Adrenal gland (tissue), 12 donors: ENCODE data around the gene FOXK2. TPM values are rescaled to one million over a fixed set of nuclear protein-coding genes. Genes with fewer than 3 reads are reported as not detected.
"Not testable (repeated sequence)": the region's sequence is repeated elsewhere in the genome, so short reads cannot be mapped to it uniquely, and the experiment has no call there.

Experiments
- DNase-seq, 7 donors: peaks; one replicate each; pipeline ENCODE4 v3.0.0-alpha.2; 2019 to 2020
- H3K27ac ChIP-seq, 5 donors: fragments of 200-600 bp; sonication (generic) in 4 of 5; 1 replicate in 3 of 5; 2 replicates in 2 of 5; pipeline versions ENCODE4 v1.5.1 to v1.8.0; 2016 to 2020; ENCODE audit warnings: mild to moderate bottlenecking in 1 of 5
- H3K27me3 ChIP-seq: fragments of 200-600 bp; 2 replicates; pipeline ENCODE4 v1.8.0; 2021
- H3K36me3 ChIP-seq, 2 donors: fragments of 200-600 bp; replicated peaks in 1 of 2; 1 replicate in 1 of 2; 2 replicates in 1 of 2; pipeline versions ENCODE4 v1.5.1 to v1.8.0; 2018 to 2022
- H3K4me1 ChIP-seq, 2 donors: fragments of 200-600 bp; replicated peaks in 1 of 2; 1 replicate in 1 of 2; 2 replicates in 1 of 2; pipeline versions ENCODE4 v1.5.1 to v1.8.0; 2018 to 2021
- H3K4me3 ChIP-seq, 4 donors: fragments of 200-600 bp; sonication (generic) in 3 of 4; one replicate each; pipeline ENCODE4 v1.5.1; 2016 to 2018
- H3K9me3 ChIP-seq, 3 donors: fragments of 200-600 bp; sonication (generic) in 1 of 3; replicated peaks in 1 of 3; 1 replicate in 2 of 3; 2 replicates in 1 of 3; pipeline versions ENCODE4 v1.5.1 to v1.8.0; 2016 to 2021
- CTCF ChIP-seq, 6 experiments: fragments of 450-650 bp in 4 of 6; fragments of 200-600 bp in 2 of 6; sonication (generic) in 1 of 6; IDR thresholded peaks; 1 replicate in 5 of 6; 2 replicates in 1 of 6; pipeline versions ENCODE4 v1.5.1 to v1.8.0; 2016 to 2021; ENCODE audit warnings: antibody characterized with exemption in 6 of 6, mild to moderate bottlenecking in 2 of 6, moderate library complexity in 1 of 6
- POLR2A ChIP-seq, 2 donors: fragments of 450-650 bp; IDR thresholded peaks; one replicate each; pipeline ENCODE4 v1.6.1; 2017; ENCODE audit warnings: antibody characterized with exemption in 2 of 2, mild to moderate bottlenecking in 2 of 2, moderate library complexity in 1 of 2
- WGBS, 4 donors: extraction: QIAGEN DNeasy Blood & Tissue Kit in 2 of 4; methylation state at CpG; one replicate each; pipeline versions ENCODE4 v1.1.5 to v1.1.7; 2013 to 2017; 5-methylcytosine and 5-hydroxymethylcytosine counted together
- intact Hi-C, 2 donors: fragments of 100-400 bp; cut with DNase I; formaldehyde crosslinking; loops; one replicate each; pipeline versions ENCODE4 v1.14.1 to v1.15.0; 2022 to 2023
- polyA plus RNA-seq, 3 donors: library from polyadenylated mRNA; stranded (reverse); fragments of 200-250 nt in 2 of 3; fragments of 350-450 nt in 1 of 3; fragmentation: Illumina TruSeq in 1 of 3; extraction: RNeasy Lipid Tissue Mini Kit (QIAGEN cat#74804) in 1 of 3; gene quantifications; one replicate each; pipeline ENCODE4 v1.2.3, GENCODE V29; 2013 to 2014
- total RNA-seq, 9 donors: library from RNA; depleted of rRNA in 4 of 9; stranded (reverse); fragments of >200 nt in 4 of 9; fragments of 120-200 nt in 1 of 9; fragmentation: NEBNext Ultra II Directional in 1 of 9; extraction: Animal tissue kit (Norgen Biotek cat#: 25700) in 1 of 9; gene quantifications; one replicate each; pipeline versions ENCODE4 v1.1.0 to v1.2.4, GENCODE V29; 2013 to 2023
- donor health status: healthy with polysubstance abuse.
- donor health status: Bipolar disorder and iron deficiency.
- donor health status: DM: yes; HTN: yes; CAD: no.
- donor health status: DM: no; HTN: no; CAD: no.
- donor health status: DM: no; HTN: no; CAD: no.
- donor health status: DM: yes; HTN: yes; CAD: no.

FOXK2 gene
- total and polyA plus RNA-seq, 12 donors, result 30.5 to 138 (median 45.5) TPM

GRCh38 chr17:82563318-82563717 is 43.8 kb downstream of the FOXK2 start:
- peaks cover 0 to 9% of the 10 kb centered on the region in 2 donors for H3K36me3 ChIP-seq
- WGBS, 4 donors, result 82 to 92% (median 89%) methylated on average over 9 of the region's 9 CpGs
- peaks cover 0 to 36% of the 10 kb centered on the region in 2 donors for H3K4me1 ChIP-seq
- no peak overlapping the region for H3K27ac ChIP-seq
- intact Hi-C loops, result no loop called here
- no peak for DNase-seq
- H3K27me3 ChIP-seq, result no peaks in the 10 kb centered on the region
- H3K9me3 ChIP-seq, result no peaks in the 10 kb centered on the region
- TF ChIP-seq CTCF (IDR thresholded peaks at IDR 0.05), result no peak
- no peak for TF ChIP-seq POLR2A (IDR thresholded peaks at IDR 0.05)
- H3K4me3 ChIP-seq, result no peak overlapping the region

DNA sequence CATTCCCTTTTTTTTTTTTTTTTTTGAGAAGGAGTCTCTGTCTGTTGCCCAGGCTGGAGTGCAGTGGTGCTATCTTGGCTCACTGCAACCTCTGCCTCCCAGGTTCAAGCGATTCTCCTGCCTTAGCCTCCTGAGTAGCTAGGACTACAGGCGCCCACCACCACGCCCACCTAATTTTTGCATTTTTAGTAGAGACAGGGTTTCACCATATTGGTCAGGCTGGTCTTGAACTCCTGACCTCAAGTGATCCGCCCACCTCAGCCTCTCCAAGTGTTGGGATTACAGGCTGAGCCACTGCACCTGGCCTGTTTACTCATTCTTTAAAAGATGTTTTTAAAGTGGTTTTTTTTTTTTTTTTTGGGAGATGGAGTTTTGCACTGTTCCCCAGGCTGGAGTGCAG is 44.2 kb downstream of the FOXK2 start:
- H3K36me3 ChIP-seq, H3K27ac ChIP-seq, H3K9me3 ChIP-seq, intact Hi-C loops, H3K27me3 ChIP-seq, DNase-seq, H3K4me3 ChIP-seq: not testable (repeated sequence)
- peaks cover 0 to 36% of the 10 kb centered on the region in 2 donors for H3K4me1 ChIP-seq
- 84 to 90% (median 89%) methylated on average over 4 of the region's 4 CpGs for WGBS, 4 donors

DNA sequence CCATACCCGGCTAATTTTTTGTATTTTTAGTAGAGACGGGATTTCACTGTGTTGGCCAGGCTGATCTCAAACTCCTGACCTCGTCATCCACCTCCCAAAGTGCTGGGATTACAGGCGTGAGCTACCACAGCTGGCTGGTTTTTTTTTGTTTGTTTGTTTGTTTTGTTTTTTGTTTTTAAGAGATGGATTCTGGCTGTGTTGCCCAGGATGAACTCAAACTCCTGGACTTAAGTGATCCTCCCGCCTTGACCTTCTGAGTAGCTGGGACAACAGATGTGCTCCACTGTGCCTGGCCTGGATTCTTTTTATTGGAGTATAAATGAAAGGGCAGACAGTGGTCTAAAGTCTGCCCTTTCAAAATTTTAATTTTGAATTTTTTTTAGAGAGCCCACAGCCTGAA is 44.7 kb downstream of the FOXK2 start:
- 53 to 69% (median 62%) methylated on average over 5 of the region's 5 CpGs for WGBS, 4 donors
- no peak overlapping the region for H3K4me3 ChIP-seq
- peaks cover 0 to 14% of the 10 kb centered on the region in 2 donors for H3K36me3 ChIP-seq
- intact Hi-C loops, result no loop called here
- H3K27me3 ChIP-seq, result no peaks in the 10 kb centered on the region
- H3K9me3 ChIP-seq, result no peaks in the 10 kb centered on the region
- H3K4me1 ChIP-seq, result peaks cover 0 to 33% of the 10 kb centered on the region in 2 donors
- no peak for TF ChIP-seq CTCF (IDR thresholded peaks at IDR 0.05)
- TF ChIP-seq POLR2A (IDR thresholded peaks at IDR 0.05), result no peak
- no peak overlapping the region for H3K27ac ChIP-seq
- DNase-seq, result no peak

DNA sequence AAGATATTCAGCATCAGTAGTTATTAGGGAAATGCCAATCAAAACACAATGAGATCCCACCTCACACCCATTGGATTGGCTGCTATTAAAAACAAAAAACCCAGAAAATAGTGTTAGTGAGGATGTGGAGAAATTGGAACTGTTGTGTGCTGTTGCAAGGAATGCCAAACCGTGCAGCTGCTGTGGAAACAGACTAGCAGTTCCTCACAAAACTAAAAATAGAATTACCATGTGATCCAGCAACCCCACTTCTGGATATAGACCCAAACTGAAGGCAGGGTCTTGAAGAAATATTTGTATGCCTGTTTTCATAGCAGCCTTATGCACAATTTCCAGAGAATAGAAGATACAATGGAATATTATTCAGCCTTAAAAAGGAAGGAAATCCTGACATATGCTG is 46.0 kb downstream of the FOXK2 start:
- no peak overlapping the region for H3K27ac ChIP-seq
- no peaks in the 10 kb centered on the region for H3K27me3 ChIP-seq
- WGBS, 4 donors, result 26 to 52% (median 42%) methylated on average over 1 of the region's 1 CpG
- no peak overlapping the region for H3K4me3 ChIP-seq
- peaks cover 0 to 29% of the 10 kb centered on the region in 2 donors for H3K4me1 ChIP-seq
- H3K9me3 ChIP-seq, result no peaks in the 10 kb centered on the region
- intact Hi-C loops, result no loop called here
- TF ChIP-seq POLR2A (IDR thresholded peaks at IDR 0.05) (no peak), CTCF (IDR thresholded peaks at IDR 0.05) (no peak)
- DNase-seq, result no peak
- H3K36me3 ChIP-seq, result peaks cover 0 to 23% of the 10 kb centered on the region in 2 donors

DNA sequence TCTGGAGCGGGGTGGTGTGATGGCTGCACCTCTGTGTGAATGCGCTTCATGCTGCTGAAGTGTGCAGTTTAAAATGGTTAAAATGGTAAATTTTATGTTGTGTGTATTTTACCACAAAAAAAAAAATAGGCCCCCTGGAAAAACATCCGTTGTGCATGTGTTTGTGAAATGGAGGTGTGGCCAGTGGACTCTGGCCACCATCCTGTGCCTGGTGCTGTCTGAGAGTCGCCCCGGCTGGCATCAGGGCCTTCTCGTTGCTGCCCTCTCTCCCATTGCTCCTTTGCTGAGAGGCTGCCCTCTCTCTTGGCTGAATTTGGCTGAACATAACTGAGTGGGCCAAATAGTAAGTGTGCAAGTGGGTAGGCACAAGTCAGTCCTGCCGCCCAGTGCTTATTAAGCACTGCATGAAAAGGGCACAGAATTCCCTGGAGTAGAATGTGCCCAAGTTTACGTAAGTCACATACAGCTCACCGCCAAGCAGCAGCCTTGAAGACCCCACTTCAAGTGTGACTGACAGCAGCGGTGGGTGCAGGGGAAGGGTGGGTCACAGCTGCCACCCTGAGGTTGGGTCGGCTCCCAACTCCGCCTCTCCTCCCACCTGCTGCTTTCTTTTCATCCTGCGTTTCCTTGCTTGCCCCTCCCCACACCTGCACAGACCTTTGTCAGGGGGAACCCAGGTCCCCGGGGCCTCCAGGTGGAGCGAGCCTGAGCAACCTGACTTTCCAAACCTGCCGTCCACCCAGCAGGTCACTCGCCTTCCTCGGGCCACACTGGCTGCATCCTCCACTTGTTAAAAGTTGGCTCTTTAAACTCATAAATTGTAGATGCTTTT is 46.8 kb downstream of the FOXK2 start:
- intact Hi-C loops, result no loop called here
- TF ChIP-seq POLR2A (IDR thresholded peaks at IDR 0.05), result no peak
- no peak for TF ChIP-seq CTCF (IDR thresholded peaks at IDR 0.05)
- DNase-seq, result no peak
- Histone ChIP-seq H3K36me3 (peaks cover 0 to 31% of the 10 kb centered on the region in 2 donors), H3K4me1 (peaks cover 0 to 23% of the 10 kb centered on the region in 2 donors), H3K4me3 (no peak overlapping the region), H3K27me3 (no peaks in the 10 kb centered on the region), H3K9me3 (no peaks in the 10 kb centered on the region), H3K27ac (no peak overlapping the region)
- WGBS, 4 donors, result 81 to 90% (median 87%) methylated on average over 18 of the region's 18 CpGs
